Stimulated activated naive CD4-positive, alpha-beta T cell treated with Interleukin-2 at 50 U/mL for 16 hours (primary cell): Measurements from ENCODE around the gene ABCA10.
"Not testable (repeated sequence)": the region's sequence is repeated elsewhere in the genome, so short reads cannot be mapped to it uniquely, and the experiment has no call there.

Source experiments
- DNase-seq: peaks from one replicate; lab custom pipeline; 2025; lab: John Stamatoyannopoulos, UW

The ABCA10 gene, protein sequence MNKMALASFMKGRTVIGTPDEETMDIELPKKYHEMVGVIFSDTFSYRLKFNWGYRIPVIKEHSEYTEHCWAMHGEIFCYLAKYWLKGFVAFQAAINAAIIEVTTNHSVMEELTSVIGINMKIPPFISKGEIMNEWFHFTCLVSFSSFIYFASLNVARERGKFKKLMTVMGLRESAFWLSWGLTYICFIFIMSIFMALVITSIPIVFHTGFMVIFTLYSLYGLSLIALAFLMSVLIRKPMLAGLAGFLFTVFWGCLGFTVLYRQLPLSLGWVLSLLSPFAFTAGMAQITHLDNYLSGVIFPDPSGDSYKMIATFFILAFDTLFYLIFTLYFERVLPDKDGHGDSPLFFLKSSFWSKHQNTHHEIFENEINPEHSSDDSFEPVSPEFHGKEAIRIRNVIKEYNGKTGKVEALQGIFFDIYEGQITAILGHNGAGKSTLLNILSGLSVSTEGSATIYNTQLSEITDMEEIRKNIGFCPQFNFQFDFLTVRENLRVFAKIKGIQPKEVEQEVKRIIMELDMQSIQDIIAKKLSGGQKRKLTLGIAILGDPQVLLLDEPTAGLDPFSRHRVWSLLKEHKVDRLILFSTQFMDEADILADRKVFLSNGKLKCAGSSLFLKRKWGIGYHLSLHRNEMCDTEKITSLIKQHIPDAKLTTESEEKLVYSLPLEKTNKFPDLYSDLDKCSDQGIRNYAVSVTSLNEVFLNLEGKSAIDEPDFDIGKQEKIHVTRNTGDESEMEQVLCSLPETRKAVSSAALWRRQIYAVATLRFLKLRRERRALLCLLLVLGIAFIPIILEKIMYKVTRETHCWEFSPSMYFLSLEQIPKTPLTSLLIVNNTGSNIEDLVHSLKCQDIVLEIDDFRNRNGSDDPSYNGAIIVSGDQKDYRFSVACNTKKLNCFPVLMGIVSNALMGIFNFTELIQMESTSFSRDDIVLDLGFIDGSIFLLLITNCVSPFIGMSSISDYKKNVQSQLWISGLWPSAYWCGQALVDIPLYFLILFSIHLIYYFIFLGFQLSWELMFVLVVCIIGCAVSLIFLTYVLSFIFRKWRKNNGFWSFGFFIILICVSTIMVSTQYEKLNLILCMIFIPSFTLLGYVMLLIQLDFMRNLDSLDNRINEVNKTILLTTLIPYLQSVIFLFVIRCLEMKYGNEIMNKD (N-terminal part only)

DNA sequence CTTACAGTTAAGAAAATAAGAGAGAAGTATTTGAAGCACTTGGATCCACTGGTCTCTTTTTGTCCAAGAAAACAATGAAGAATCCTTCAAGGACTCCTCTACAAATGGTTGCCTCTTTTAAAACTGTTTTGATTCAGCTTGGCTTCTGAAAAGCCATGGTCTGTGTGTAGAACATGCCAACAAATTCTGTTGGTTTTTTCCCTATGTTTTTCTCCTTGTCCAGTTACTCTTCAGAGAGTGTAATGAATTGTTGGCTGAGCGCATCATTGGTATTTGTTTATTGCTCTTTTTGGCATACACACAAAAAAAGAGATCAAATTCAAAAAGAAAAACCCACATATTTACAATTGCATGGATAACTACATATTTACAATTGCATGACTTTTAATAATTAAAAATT is at the start of gene ABCA10:
TSS of gene ABCA10 (minus strand) at position 249 of the 400 bp plus-strand sequence. CDS start 3,466 bp downstream, outside the sequence.
- no peak for DNase-seq

DNA sequence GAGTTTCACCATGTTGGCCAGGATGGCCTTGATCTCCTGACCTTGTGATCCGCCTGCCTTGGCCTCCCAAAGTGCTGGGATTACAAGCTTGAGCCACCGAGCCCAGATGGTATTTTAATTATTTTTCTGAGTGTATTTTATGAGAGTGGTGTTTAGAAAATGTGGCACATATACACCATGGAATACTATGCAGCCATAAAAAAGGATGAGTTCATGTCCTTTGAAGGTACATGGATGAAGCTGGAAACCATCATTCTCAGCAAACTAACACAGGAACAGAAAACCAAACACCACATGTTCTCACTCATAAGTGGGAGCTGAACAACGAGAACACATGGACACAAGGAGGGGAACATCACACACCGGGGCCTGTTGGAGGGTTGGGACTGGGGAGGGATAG is 47.7 kb upstream of the ABCA10 start:
- not testable (repeated sequence) for DNase-seq

DNA sequence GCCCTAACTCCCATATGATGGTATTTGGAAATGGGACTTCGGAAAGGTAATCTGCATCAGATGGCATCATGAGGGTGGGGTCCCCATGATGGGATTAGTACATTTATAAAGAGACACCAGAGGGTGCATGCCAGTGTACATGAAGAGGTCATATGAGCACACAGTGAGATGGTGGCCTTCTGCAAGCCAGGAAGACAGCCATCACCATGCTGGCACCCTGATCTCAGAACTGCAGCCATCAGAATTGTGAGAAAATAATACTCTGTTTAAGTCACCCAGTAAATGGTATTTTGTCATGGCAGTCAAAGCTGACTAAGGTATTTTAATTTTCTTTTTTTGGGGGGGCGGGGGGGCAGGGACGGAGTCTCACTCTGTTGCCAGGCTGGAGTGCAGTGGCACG is 47.1 kb upstream of the ABCA10 start:
- no peak for DNase-seq

DNA sequence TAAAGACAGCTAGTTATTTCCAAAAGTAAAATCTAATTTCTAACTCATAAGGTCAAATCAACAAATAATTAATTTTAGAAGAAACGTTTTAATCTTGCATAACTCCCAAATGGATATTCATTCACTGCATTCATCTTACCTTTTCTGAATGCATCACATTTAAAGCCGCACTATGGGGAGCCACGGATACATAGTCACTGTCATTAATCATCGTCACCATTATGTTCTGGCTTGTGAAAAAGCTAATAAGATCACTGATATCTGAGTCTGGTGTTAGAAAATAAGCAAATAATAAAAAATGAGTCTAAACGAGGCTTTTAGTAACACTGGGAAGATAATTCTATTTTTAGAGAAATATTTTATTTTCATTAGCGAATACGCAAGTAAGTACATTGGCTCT is 42.4 kb upstream of the ABCA10 start:
- no peak for DNase-seq

DNA sequence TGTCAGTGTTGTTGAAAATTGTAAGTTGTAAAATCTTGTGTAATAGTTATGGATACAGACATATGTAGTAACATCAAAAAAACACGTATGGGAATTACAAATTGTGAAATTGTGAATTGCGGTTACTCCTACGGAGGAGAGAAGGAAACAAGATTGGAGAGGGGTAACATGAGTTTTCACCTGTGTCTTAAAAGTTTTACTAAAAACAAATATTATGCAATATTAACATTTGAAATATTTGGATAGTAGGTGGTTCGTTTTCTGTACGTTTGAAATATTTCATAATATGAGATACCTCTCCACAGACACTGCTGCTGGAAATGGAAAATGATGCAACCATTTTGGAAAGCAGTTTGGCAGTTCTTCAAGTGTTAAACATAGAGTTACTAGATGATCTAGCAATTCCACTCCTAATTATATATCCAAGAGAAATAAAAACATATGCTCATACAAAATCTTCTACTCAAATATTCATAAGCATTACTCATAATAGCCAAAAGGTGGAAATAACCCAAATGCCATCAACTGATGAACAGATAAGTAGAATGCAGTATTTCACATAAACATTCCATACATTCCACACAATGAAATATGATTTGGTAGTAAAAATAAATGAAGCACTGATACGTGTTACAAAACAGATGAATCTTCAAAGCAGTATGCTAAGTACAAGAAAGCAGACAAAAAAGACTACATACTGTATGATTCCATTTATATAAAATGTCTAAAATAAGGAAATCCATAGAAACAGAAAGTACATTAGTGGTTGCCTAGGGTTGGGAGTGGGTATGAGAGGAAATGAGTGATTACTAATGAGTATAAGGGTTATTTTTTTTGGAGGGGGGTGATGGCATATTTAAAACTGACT is 40.7 kb upstream of the ABCA10 start:
- DNase-seq, result no peak

DNA sequence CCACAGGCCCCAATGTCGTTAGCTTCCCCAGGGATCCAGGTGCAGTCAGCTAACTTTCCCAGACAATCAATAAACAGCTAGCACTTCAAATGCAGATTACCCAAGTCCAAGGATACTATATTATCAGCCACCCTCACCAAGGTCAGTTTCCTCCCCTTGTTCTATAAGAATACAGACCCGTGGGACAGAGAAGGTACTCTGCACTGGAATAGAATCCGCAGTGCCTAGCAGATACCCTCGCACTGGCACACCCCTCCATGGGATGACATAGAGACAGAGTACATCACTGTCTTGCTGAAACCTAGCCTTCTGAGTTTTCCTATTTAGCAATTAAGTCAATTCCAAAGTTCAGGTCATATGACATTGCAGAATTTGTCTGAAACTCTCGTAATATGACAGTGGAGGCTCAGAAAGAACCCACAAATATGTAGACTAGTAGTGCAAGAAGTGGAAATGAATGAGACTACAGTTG is 40.0 kb upstream of the ABCA10 start:
- no peak for DNase-seq

DNA sequence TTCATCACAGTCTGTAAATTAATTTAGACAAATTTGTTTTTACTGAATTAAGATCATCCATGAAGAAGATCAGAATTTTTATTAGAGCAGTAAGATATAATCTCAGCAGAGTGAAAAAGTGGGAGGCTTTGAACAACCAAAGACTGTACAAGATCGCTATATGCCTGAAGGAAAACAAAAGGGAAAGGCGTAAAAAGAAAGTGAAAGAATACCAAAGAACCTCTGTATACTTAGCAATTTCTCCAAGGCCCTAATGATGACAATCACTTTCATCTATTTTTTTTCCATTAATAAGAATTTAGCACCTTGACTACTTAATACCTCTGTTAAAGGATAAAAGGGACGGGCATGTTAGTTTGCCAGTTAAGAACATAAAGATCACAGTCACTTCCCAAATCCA is 38.6 kb upstream of the ABCA10 start:
- DNase-seq, result no peak

DNA sequence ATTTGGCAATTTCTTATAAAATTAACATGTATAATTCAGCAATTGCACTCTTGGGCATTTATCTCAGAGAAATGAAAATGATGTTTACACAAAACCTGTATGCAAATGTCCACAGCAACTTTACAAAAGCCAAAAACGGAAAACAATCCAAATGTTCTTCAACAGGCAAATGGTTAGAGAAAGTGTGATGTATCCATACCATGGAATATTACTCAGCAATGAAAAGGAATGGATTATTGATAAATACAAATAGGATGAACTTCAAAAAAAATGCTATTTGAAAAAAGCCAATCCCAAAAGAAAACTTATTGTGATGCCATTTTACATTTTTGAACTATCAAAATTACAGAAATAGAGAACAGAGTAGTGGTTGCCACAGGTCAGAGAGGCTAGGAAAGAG is 37.2 kb upstream of the ABCA10 start:
- DNase-seq, result no peak

DNA sequence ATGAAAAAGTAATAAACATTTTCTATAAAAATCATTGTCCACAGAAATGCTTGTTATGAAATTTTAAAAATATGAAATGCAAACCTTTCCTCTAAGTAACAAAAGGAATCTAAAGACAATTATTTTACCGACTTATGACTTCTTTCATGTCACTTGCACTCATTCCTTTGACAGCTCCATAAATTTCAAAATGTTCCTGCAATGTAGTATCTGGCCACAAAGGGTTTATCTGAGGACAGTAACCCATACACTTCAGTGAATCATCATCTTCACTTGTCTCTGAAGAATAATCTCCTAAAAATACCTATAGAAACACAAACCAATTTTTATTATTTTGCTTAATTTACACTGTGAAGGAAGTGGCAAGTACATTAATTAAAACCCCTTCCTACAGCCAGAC is 25.6 kb upstream of the ABCA10 start:
- DNase-seq, result no peak

DNA sequence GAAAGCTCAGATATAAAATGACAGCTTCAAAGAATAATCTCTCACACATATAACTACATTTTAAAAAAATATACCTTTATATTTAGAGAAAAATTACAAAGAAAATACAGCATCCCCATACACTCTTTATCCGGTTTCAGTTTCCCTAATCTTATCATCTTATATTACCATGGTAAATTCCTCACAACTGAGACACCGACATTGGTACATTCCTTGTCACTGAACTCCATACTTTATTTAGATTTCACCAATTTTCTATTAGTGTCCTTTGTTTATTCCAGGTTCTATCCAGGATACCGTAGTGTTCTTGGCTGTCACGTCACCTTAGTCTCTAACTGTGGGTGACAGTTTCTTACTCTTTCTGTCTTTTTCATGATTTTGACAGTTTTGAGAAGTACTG is 22.0 kb upstream of the ABCA10 start:
- DNase-seq, result no peak

DNA sequence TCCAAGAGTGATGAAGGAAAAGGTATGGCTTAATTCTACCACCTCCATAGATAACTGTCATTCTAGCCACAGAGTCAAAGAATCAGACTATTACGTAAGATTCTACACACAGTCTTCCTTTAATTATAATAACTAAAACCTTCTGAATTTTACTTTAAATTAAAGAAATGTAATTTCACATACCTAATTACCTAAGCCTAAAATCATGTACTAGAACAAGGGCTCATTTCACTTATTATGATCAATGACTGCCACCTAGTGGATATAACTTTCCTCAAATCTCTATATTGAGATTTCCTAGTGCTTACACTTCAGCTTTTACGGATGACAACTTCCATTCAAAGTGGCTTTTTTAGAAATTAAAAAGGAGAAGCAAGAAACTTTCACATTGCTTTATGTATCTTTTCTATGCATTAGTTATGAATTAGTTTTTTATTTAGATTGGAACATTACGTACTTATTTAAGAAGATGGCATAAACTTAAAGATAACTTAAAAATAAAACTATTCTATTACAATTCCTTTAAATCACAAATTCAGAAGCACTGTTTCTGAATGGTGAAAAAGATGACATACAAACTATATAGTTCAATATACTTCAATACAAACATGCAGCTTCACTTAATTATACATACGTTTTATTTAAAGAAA is 18.2 kb upstream of the ABCA10 start:
- DNase-seq, result no peak

DNA sequence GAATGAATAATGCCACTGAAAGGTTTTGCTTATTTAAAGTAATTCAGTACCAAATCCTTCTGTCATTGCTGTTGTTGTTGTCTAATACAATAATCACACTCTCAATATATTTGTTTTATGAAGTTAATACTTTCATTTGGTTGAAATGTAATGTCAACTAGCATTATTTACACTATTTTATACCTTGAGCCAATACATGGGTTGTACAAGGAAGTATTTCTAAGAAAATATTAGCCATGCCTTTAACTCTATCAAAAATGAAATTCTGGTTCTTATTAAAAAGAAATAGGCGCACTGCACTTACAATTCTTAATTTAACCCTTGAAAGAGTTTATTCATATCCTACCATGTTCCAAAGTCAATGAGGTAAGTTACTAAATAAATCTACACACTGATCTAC is 17.6 kb upstream of the ABCA10 start:
- no peak for DNase-seq

DNA sequence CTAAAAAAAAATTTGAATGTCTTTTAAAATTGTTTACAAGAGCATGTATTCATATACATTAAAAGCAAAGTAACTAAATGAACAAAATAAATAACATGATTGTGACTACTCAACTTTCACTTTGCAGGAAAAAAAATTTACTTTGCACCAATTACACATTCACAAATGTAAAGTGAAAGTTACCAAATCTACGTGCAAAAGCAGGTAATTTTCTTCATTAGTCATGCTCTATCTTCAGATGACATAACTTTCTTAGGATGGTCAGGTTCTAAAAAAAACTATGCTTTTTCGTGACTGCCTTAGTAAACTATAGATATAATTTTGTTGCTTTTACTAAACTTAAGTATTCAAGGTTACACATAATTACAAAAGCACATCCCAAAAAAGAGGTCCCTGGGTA is 17.0 kb upstream of the ABCA10 start:
- no peak for DNase-seq

DNA sequence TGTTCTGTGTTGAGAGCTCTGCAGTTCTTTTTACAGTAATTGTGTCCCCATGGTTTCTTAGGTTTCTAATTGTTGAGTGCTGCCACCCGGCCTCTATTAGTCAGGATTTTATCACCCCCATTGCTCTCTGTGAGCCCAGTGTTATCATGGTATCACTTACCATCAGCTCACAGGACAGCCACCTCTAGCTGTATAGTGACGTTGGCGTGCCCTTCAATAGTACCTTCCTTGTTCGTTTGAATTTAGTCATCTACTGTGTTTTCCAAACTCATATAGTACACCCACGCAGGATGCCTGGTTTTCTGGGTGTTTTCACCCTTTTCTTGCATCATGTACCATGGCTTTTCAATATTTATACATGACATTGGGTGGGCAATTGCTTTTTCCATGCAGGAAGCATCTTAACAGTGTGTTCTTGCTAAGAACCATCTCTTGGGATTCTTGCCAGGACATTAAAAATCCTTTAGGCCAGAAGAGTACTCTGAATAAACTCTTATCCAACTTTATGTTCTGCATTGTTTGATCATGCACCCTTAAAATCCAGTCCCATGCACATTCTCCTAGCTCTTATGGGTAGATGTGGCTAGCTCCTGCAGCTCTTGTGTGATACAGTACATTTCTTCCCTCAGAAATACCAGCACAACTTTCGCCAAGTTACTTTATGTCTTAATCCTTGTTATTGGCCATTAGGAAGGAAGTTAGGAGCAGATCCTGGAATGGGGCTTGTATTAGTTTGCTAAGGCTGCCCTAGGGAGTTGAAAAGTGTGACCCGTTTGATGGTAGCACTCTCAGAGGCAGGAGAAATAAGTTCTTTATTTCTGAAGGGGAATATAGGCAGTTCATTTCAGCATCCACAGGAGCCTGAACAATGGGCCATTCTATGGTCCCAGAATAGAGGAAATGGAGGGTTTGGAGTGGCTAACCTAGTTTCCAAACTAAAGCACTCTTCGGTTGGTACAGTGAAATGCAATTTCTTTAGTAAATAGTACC is 11.3 kb upstream of the ABCA10 start:
- no peak for DNase-seq

DNA sequence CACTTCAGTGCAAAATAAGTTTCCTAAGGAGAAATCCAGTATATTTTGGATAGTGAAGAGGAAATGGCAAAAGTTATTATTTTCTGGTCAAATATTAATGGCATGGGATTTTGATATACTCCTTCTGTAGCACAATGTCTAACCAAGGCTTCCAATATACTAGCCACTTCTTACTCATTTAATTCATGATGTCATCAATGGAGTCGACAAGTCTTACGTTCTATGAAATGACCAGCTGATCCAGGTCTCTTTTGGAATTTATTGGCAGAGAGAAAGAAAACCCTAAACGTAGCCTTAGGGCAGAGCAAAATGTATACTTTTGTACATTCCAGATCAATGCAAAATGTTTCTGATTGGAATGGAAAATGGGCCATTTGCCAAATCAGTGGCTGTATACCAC is 8.3 kb upstream of the ABCA10 start:
- DNase-seq, result no peak

DNA sequence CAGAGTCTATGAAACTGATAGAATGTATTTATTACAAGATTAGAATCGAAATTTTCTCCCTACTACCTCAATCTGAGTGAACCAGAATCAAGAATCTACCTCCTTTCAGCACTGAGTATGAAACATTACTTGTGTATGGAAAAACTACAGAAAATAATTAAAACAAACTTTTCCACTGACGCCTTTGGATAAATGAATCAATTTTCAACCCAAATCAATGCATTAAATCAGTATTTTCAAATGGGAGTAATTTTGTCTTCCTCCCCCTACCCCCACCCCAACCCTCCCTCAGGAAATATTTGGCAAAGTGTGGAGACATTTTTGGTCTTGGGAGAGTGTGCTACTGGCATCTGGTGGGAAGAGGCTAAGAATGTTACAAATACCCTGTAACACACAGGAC is 7.8 kb upstream of the ABCA10 start:
- DNase-seq, result no peak

DNA sequence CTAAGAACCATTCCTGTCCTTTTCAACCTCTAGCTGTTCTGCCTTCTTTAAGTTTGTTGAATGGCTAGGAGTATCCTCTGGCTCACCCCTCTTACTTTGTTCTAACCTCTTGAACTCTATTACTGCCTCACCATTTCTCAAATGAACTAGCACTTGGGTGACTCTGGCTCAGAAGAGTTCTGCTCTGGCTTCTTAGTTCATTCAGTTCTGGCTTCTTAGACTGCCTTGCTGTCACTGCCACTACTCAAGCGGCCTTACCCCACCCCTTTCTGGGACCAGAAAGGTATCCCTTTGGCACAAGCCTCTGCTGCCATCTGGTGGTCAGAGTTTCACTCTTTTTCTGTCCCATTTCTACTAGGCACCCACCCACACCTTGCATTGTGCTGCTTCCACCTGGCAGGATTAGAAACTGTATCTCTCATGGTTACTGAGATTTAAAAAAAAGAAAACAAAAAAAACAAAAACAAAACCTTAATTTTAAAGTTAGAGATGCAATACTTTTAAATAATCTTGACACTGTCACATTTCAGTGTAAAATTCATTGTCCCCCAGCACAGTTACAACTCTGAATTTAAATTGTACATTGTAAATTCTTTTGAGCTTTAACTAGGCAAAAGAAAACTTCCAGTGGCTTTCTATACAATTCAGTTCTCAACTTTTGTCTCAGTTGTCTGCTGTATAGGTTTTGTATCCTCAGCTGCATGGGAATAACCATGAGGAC is 6.9 kb upstream of the ABCA10 start:
- peak; percentile 26 for DNase-seq

DNA sequence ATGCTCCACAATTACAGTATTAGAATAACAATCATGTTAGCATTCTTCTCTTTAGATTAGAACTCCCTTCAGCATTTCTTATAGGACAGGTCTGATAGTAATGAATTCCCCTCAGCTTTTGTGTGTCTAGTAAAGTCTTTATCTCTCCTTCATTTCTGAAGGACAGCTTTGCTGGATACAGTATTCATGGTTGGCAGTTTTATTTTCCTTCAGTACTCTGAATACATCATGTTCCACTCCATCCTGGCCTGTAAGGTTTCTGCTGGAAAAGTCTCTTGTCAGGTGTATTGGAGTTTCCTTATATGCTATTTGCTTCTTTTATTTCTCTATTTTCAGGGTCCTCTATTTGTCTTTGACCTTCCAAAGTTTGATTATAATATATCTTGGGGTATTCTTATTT is 4.0 kb upstream of the ABCA10 start:
- no peak for DNase-seq

DNA sequence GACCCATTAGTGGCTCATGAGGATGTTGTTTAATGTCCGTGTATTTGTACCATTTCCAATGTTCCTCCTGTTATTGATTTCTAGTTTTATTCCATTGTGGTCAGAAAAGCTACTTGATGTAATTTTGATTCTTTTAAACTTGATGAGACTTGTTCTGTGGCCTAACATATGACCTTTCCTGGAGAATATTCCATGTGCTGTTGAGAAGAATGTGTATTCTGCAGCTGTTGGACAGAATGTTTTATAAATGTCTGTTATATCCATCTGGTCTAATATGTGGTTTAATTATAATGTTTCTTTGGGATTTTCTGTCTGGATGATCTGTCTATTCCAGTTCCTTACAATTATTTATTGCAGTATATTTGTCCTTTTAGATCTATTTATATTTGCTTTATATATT is 2.9 kb upstream of the ABCA10 start:
- no peak for DNase-seq
